GM18505 (cell line): ENCODE data around the gene OBSCN.

Experiments
- ATAC-seq: cut with Tn5 transposase; IDR thresholded peaks from one replicate; pipeline ENCODE4 v1.9.1; 2021; ENCODE audit not compliant: unreplicated experiment
- POLR2A ChIP-seq: IDR thresholded peaks from 4 replicates; pipeline ENCODE4 v1.6.1; 2011; ENCODE audit warnings: borderline replicate concordance; ENCODE audit not compliant: insufficient read depth, insufficient read length; ENCODE audit errors: extremely low read depth

The OBSCN gene

GRCh38 chr1:228332797-228333738 lies 125.2 kb downstream of the OBSCN start:
- ATAC-seq = no peak
- TF ChIP-seq POLR2A = no peak

GRCh38 chr1:228333739-228334115 lies 125.9 kb downstream of the OBSCN start:
- TF ChIP-seq POLR2A = no peak
- ATAC-seq = no peak

- TF ChIP-seq POLR2A = no peak
Measured at GRCh38 chr1:228334226-228334935, 126.5 kb downstream of the OBSCN start.

GRCh38 chr1:228334954-228335353 lies 127.1 kb downstream of the OBSCN start:
- no peak for ATAC-seq

More at GRCh38 chr1:228334226-228334935, 126.5 kb downstream of the OBSCN start:
- no peak for ATAC-seq

GRCh38 chr1:228335406-228336307 lies 127.8 kb downstream of the OBSCN start:
- ATAC-seq = no peak
- TF ChIP-seq POLR2A = no peak

More at GRCh38 chr1:228334954-228335353, 127.1 kb downstream of the OBSCN start:
- TF ChIP-seq POLR2A = no peak

- no peak for ATAC-seq
- no peak for TF ChIP-seq POLR2A
Measured at GRCh38 chr1:228336308-228337030, 128.6 kb downstream of the OBSCN start.

- TF ChIP-seq POLR2A = no peak
- ATAC-seq = no peak
Measured at GRCh38 chr1:228337031-228337564, 129.3 kb downstream of the OBSCN start.

GRCh38 chr1:228337711-228338520 lies 130.1 kb downstream of the OBSCN start:
- TF ChIP-seq POLR2A = no peak
- no peak for ATAC-seq

GRCh38 chr1:228338521-228339051 lies 130.7 kb downstream of the OBSCN start:
- TF ChIP-seq POLR2A = no peak
- ATAC-seq = no peak

- ATAC-seq = no peak
- no peak for TF ChIP-seq POLR2A
Measured at GRCh38 chr1:228339059-228339704, 131.3 kb downstream of the OBSCN start.
